MCF 10A (cell line): ENCODE data around the gene TMEFF1. TPM values are rescaled to one million over a fixed set of nuclear protein-coding genes. Genes with fewer than 3 reads are reported as not detected.

Source experiments
- BruUV-seq: library from RNA; stranded (reverse); fragments of 400-500 nt; replicated peaks from 2 replicates; lab custom pipeline; 2021; lab: Mats Ljungman, UMichigan
- CTCF ChIA-PET: fragments of 300-600 bp; sonication (Branson Sonifier 250); formaldehyde crosslinking; extraction: SDS; loops from one replicate; lab custom pipeline; 2021; ENCODE audit warnings: antibody characterized with exemption, inconsistent platforms; lab: Yijun Ruan, JAX
- POLR2A ChIA-PET: fragments of 300-600, 350-650 bp; sonication (Branson Sonifier 250); formaldehyde crosslinking; extraction: SDS; loops from one replicate; lab custom pipeline; 2020; ENCODE audit warnings: antibody characterized with exemption, inconsistent platforms; lab: Yijun Ruan, JAX
- DNase-seq: peaks from one replicate; pipeline ENCODE4 v3.0.0-alpha.2; 2018; ENCODE audit not compliant: unreplicated experiment
- H3K27ac Mint-ChIP-seq: one replicate; pipeline ENCODE4 v1.8.0; 2022; ENCODE audit warnings: mild to moderate bottlenecking, low read depth, mixed read lengths; ENCODE audit not compliant: unreplicated experiment
- H3K27me3 Mint-ChIP-seq: one replicate; pipeline ENCODE4 v1.8.0; 2022; ENCODE audit warnings: mixed read lengths; ENCODE audit not compliant: insufficient read depth, unreplicated experiment
- H3K36me3 Mint-ChIP-seq: one replicate; pipeline ENCODE4 v1.8.0; 2022; ENCODE audit warnings: mild to moderate bottlenecking, moderate library complexity, mixed read lengths; ENCODE audit not compliant: insufficient read depth, unreplicated experiment
- H3K4me1 Mint-ChIP-seq: one replicate; pipeline ENCODE4 v1.8.0; 2022; ENCODE audit warnings: mixed read lengths; ENCODE audit not compliant: insufficient read depth, unreplicated experiment
- H3K4me3 Mint-ChIP-seq: one replicate; pipeline ENCODE4 v1.8.0; 2022; ENCODE audit warnings: mild to moderate bottlenecking, moderate library complexity, mixed read lengths; ENCODE audit not compliant: unreplicated experiment
- H3K9me3 Mint-ChIP-seq: one replicate; pipeline ENCODE4 v1.8.0; 2022; ENCODE audit warnings: mixed read lengths; ENCODE audit not compliant: unreplicated experiment
- intact Hi-C: fragments of 100-400 bp; cut with micrococcal nuclease; formaldehyde crosslinking; loops from 2 replicates; pipeline ENCODE4 v1.14.1; 2022
- total RNA-seq: library from RNA; stranded (reverse); gene quantifications from 2 replicates; pipeline ENCODE4 v1.2.3, GENCODE V29; 2022
- TF ChIP-seq, protein P1 (sequence below): fragments of 200-600 bp; IDR thresholded peaks from one replicate; pipeline ENCODE4 v1.8.0; 2022; ENCODE audit warnings: antibody characterized with exemption, mild to moderate bottlenecking; ENCODE audit not compliant: unreplicated experiment

TMEFF1 gene
- total RNA-seq, 1 experiment from 2014 or later = 0.28 TPM

DNA sequence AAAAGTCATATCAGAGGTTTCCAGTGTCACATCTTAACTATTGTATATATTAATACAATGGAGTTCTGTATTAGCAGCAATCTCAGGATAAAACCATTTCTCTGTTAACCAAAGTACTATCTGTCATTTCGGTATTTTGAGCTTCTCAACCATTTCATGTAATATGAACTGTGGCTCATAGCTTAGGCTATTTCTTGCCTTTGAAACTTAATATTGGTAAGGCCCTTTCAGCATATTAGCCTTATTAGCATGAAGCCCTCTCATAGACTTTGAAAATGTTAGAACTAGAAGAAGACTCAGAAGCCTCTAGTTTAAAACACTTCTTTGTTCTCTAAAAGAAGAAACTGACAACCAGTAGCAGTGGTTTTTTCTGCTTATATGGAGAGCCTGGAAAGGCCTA lies 105.7 kb downstream of the TMEFF1 start:
- no peak for DNase-seq
- intact Hi-C loops = no loop called here
- no TSS peak for BruUV-seq
- no peaks in the 10 kb centered on the region for H3K4me1 Mint-ChIP-seq
- no peaks in the 10 kb centered on the region for H3K36me3 Mint-ChIP-seq
- TF ChIP-seq, protein P1, sequence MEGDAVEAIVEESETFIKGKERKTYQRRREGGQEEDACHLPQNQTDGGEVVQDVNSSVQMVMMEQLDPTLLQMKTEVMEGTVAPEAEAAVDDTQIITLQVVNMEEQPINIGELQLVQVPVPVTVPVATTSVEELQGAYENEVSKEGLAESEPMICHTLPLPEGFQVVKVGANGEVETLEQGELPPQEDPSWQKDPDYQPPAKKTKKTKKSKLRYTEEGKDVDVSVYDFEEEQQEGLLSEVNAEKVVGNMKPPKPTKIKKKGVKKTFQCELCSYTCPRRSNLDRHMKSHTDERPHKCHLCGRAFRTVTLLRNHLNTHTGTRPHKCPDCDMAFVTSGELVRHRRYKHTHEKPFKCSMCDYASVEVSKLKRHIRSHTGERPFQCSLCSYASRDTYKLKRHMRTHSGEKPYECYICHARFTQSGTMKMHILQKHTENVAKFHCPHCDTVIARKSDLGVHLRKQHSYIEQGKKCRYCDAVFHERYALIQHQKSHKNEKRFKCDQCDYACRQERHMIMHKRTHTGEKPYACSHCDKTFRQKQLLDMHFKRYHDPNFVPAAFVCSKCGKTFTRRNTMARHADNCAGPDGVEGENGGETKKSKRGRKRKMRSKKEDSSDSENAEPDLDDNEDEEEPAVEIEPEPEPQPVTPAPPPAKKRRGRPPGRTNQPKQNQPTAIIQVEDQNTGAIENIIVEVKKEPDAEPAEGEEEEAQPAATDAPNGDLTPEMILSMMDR = no peak
- H3K4me3 Mint-ChIP-seq = no peak overlapping the region
- ChIA-PET CTCF (no interaction called here), POLR2A (interaction anchor here (0.6 kb wide), 2 partner anchors 262 to 541 kb away, joined by 3 to 4 read pairs; no protein-coding TSS in a partner anchor)
- no peaks in the 10 kb centered on the region for H3K9me3 Mint-ChIP-seq
- H3K27me3 Mint-ChIP-seq = no peaks in the 10 kb centered on the region
- no peak overlapping the region for H3K27ac Mint-ChIP-seq

DNA sequence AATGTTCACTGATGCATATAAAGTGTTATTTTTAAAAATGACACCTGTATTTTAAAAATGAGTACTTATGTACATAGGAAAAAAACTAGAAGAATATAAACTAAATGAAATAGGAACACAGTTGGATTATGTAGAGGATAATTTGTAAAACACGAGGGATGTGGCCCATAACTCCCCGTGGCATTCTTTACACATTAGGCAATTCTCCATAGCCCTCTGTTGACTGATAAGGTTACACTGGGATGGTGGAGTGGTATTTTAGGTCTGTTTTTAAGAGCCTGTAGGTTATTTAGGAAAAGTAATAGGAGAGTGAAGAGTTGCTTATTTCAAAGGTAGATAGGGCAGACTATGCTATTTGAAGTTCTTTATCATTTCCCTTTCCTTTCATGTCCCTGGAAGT lies 106.7 kb downstream of the TMEFF1 start:
- intact Hi-C loops = no loop called here
- BruUV-seq = no TSS peak
- DNase-seq = no peak
- TF ChIP-seq, protein P1 = no peak
- Mint-ChIP-seq H3K4me3 (no peak overlapping the region), H3K4me1 (no peaks in the 10 kb centered on the region), H3K27ac (no peak overlapping the region), H3K36me3 (no peaks in the 10 kb centered on the region), H3K27me3 (no peaks in the 10 kb centered on the region), H3K9me3 (no peaks in the 10 kb centered on the region)
- ChIA-PET CTCF (no interaction called here), POLR2A (no interaction called here)

DNA sequence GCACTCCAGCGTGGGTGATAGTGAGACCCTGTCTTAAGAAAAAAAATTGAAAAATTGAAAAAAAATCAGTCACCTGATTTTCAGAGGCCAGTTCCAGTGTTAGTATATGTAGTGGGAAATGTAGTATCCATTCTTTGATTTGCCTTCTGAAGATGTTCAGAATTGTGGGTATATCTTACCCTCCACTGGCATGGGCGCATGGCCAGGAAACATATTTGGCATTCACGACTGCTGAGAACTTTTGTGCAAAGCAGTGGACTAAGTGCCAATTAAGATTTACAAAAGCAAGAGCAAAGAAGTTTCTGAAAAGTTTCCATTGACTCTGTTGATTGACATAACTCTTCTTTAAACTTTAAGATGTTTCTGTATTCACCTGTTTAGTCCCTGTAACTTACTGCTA lies 107.3 kb downstream of the TMEFF1 start:
- H3K27ac Mint-ChIP-seq = no peak overlapping the region
- no peak overlapping the region for H3K4me3 Mint-ChIP-seq
- H3K4me1 Mint-ChIP-seq = no peaks in the 10 kb centered on the region
- no peaks in the 10 kb centered on the region for H3K27me3 Mint-ChIP-seq
- no peak for DNase-seq
- H3K36me3 Mint-ChIP-seq = no peaks in the 10 kb centered on the region
- H3K9me3 Mint-ChIP-seq = no peaks in the 10 kb centered on the region
- ChIA-PET POLR2A (no interaction called here), CTCF (interaction anchor here (1.4 to 2.9 kb wide), 2 partner anchors 16 to 21 kb away, joined by 3 to 20 read pairs; no protein-coding TSS in a partner anchor)
- intact Hi-C loops = no loop called here
- TF ChIP-seq, protein P1 = no peak
- no TSS peak for BruUV-seq

DNA sequence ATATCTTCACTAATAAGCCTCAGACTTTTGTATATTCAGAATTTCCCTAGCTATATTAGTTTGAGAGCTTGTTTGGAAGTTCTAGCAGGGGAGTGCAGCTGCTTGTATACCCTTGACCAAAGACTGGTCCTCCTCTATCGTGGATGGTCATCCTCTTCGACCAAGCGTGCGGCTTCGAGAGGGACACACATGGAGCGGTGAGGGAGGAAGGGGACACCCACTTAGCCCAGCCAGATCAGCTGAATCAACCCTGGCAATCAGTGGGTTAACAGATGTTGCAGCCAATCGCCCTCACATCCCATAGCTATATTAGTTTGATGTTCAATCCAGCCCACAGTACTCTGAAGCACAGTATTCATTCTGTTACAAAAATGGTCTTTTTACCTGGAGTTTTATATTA lies 108.1 kb downstream of the TMEFF1 start:
- TF ChIP-seq, protein P1 = no peak
- no peak overlapping the region for H3K27ac Mint-ChIP-seq
- POLR2A ChIA-PET = no interaction called here
- BruUV-seq = no TSS peak
- no peak for DNase-seq
- H3K4me1 Mint-ChIP-seq = no peaks in the 10 kb centered on the region
- intact Hi-C loops = no loop called here
- H3K36me3 Mint-ChIP-seq = no peaks in the 10 kb centered on the region
- no peaks in the 10 kb centered on the region for H3K9me3 Mint-ChIP-seq
- CTCF ChIA-PET = interaction anchor here (1.4 to 2.9 kb wide), 4 partner anchors 14 to 21 kb away, joined by 3 to 20 read pairs (median 3); no protein-coding TSS in a partner anchor
- H3K4me3 Mint-ChIP-seq = no peak overlapping the region
- no peaks in the 10 kb centered on the region for H3K27me3 Mint-ChIP-seq
